HepG2 (cell line): ENCODE measurements around the gene ANKRD31. TPM values are rescaled to one million over a fixed set of nuclear protein-coding genes. Genes with fewer than 3 reads are reported as not detected.

Experiments
- CEBPG ChIP-seq: IDR thresholded peaks from 2 replicates; pipeline ENCODE4 v1.6.1; 2016
- FOSL2 ChIP-seq: sonication (generic); formaldehyde crosslinking; IDR thresholded peaks from 2 replicates; pipeline ENCODE4 v1.4.0; 2020; ENCODE audit warnings: missing genetic modification reagents
- FOXP4 ChIP-seq: sonication (generic); formaldehyde crosslinking; IDR thresholded peaks from 2 replicates; pipeline ENCODE4 v1.4.0; 2020; ENCODE audit warnings: missing genetic modification reagents
- GABPA ChIP-seq, 2 experiments: IDR thresholded peaks; 2 replicates each; pipeline ENCODE4 v1.6.1; 2011 to 2016; ENCODE audit warnings: low read depth in 2 of 2, low read length in 1 of 2, missing biosample characterization in 1 of 2, missing genetic modification characterization in 1 of 2
- GATAD1 ChIP-seq: IDR thresholded peaks from 2 replicates; pipeline ENCODE4 v1.6.1; 2016; ENCODE audit warnings: missing genetic modification reagents, missing compliant biosample characterization
- HMG20B ChIP-seq: conservative IDR thresholded peaks from 2 replicates; pipeline ENCODE4 v1.6.1; 2016; ENCODE audit warnings: missing genetic modification reagents, missing compliant biosample characterization
- HOXA9 ChIP-seq: sonication (generic); formaldehyde crosslinking; IDR thresholded peaks from 2 replicates; pipeline ENCODE4 v1.8.1; 2022; ENCODE audit warnings: missing genetic modification reagents, mild to moderate bottlenecking, moderate library complexity, borderline replicate concordance
- KDM1A ChIP-seq: IDR thresholded peaks from 2 replicates; pipeline ENCODE4 v1.6.1; 2016; ENCODE audit warnings: missing compliant biosample characterization
- MAFK ChIP-seq, 2 experiments: IDR thresholded peaks in 1 of 2; conservative IDR thresholded peaks in 1 of 2; 2 replicates each; pipeline ENCODE4 v1.6.1; 2011; ENCODE audit warnings: improper control_type of control experiment in 2 of 2, low read length in 2 of 2
- NCOA2 ChIP-seq: sonication (generic); formaldehyde crosslinking; IDR thresholded peaks from 2 replicates; pipeline ENCODE4 v1.8.0; 2022; ENCODE audit warnings: inconsistent platforms
- NCOA5 ChIP-seq: sonication (generic); formaldehyde crosslinking; IDR thresholded peaks from 2 replicates; pipeline ENCODE4 v1.4.0; 2020; ENCODE audit warnings: missing genetic modification reagents
- RCOR2 ChIP-seq: IDR thresholded peaks from 2 replicates; pipeline ENCODE4 v1.6.1; 2016; ENCODE audit warnings: missing biosample characterization, missing genetic modification reagents
- SETDB1 ChIP-seq: sonication (generic); formaldehyde crosslinking; IDR thresholded peaks from 2 replicates; pipeline ENCODE4 v1.5.1; 2020; ENCODE audit warnings: missing genetic modification reagents, mild to moderate bottlenecking, borderline replicate concordance
- SMAD3 ChIP-seq: sonication (generic); formaldehyde crosslinking; IDR thresholded peaks from 2 replicates; pipeline ENCODE4 v1.4.0; 2020; ENCODE audit warnings: missing genetic modification reagents
- SRSF1 ChIP-seq: fragments of 200-400 bp; formaldehyde crosslinking; optimal IDR thresholded peaks from 2 replicates; pipeline ENCODE3; 2017; ENCODE audit warnings: mild to moderate bottlenecking, low read depth, low read length, moderate library complexity
- TOPORS ChIP-seq: sonication (generic); formaldehyde crosslinking; IDR thresholded peaks from 2 replicates; pipeline ENCODE4 v1.8.0; 2023; ENCODE audit warnings: mild to moderate bottlenecking, missing genetic modification reagents
- ZBTB38 ChIP-seq: sonication (generic); formaldehyde crosslinking; IDR thresholded peaks from 2 replicates; pipeline ENCODE4 v1.5.1; 2020; ENCODE audit warnings: mild to moderate bottlenecking, missing genetic modification reagents
- ZEB1 ChIP-seq: IDR thresholded peaks from 2 replicates; pipeline ENCODE4 v1.6.1; 2012; ENCODE audit warnings: mild to moderate bottlenecking, low read depth, inconsistent platforms; ENCODE audit not compliant: insufficient replicate concordance
- ZFP41 ChIP-seq: sonication (generic); formaldehyde crosslinking; IDR thresholded peaks from 2 replicates; pipeline ENCODE4 v1.4.0; 2020; ENCODE audit warnings: mild to moderate bottlenecking, missing genetic modification reagents, borderline replicate concordance
- ZKSCAN1 ChIP-seq: fragments of 150-350 bp; IDR thresholded peaks from 2 replicates; pipeline ENCODE4 v1.6.1; 2014; ENCODE audit warnings: low read length
- ZMYM4 ChIP-seq: sonication (generic); formaldehyde crosslinking; IDR thresholded peaks from 2 replicates; pipeline ENCODE4 v1.8.1; 2023; ENCODE audit warnings: mild to moderate bottlenecking, missing genetic modification reagents
- ZNF121 ChIP-seq: sonication (generic); formaldehyde crosslinking; IDR thresholded peaks from 2 replicates; pipeline ENCODE4 v1.5.0; 2020; ENCODE audit warnings: mild to moderate bottlenecking, missing genetic modification reagents
- ZNF44 ChIP-seq: sonication (generic); formaldehyde crosslinking; IDR thresholded peaks from 2 replicates; pipeline ENCODE4 v1.5.1; 2020; ENCODE audit warnings: mild to moderate bottlenecking, missing genetic modification reagents
- ZNF460 ChIP-seq: sonication (generic); formaldehyde crosslinking; IDR thresholded peaks from 2 replicates; pipeline ENCODE4 v1.5.1; 2020; ENCODE audit warnings: missing genetic modification reagents, mild to moderate bottlenecking, borderline replicate concordance
- ZNF614 ChIP-seq: IDR thresholded peaks from 2 replicates; pipeline ENCODE4 v1.6.1; 2018; ENCODE audit warnings: missing biosample characterization, missing genetic modification reagents, inconsistent platforms, borderline replicate concordance
- ZNF678 ChIP-seq: sonication (generic); formaldehyde crosslinking; IDR thresholded peaks from 2 replicates; pipeline ENCODE4 v1.4.0; 2020; ENCODE audit warnings: mild to moderate bottlenecking, missing genetic modification reagents
- ZNF687 ChIP-seq: sonication (generic); formaldehyde crosslinking; IDR thresholded peaks from 2 replicates; pipeline ENCODE4 v1.5.1; 2020; ENCODE audit warnings: mild to moderate bottlenecking, missing genetic modification reagents, moderate library complexity
- polyA plus RNA-seq, 8 experiments: library from polyadenylated mRNA; depleted of rRNA in 3 of 8; stranded (reverse) in 7 of 8; unstranded in 1 of 8; fragments of >200 nt; fragmentation: Illumina TruSeq in 4 of 8; extraction: Trizol in 4 of 8; gene quantifications; 2 replicates each; pipeline versions ENCODE4 v1.2.1 to v1.2.3, GENCODE V29; 2011 to 2016; ENCODE audit warnings: low read depth in 4 of 8, missing spikeins in 1 of 8, mixed read lengths in 1 of 8; ENCODE audit not compliant: insufficient read depth in 1 of 8
- total RNA-seq, 5 experiments: library from RNA; depleted of rRNA; stranded (reverse); fragments of >200 nt; fragmentation: Illumina TruSeq; extraction: Trizol; gene quantifications; 2 replicates each; pipeline ENCODE4 v1.2.3, GENCODE V29; 2016; ENCODE audit warnings: low read depth in 1 of 5

ANKRD31 gene
- total and polyA plus RNA-seq, 2 of the 13 experiments (the other 11 are each of a cell fraction or from before 2014, with no cell fraction given): 0.01 to 0.09 TPM

GRCh38 chr5:75020016-75020656 is 216.5 kb downstream of the ANKRD31 start (continued):
- TF ChIP-seq ZNF678 (CRISPR knock-in tag): no peak
- TF ChIP-seq ZMYM4 (CRISPR knock-in tag): peak; percentile 80
- TF ChIP-seq GABPA (IDR thresholded peaks at IDR 0.05; ENCODE audit: low read depth, low read length): no peak
- TF ChIP-seq GABPA (CRISPR knock-in tag; IDR thresholded peaks at IDR 0.05; ENCODE audit: low read depth): no peak
- no peak for TF ChIP-seq NCOA5 (CRISPR knock-in tag)
- TF ChIP-seq KDM1A (CRISPR knock-in tag): peak; percentile 71
- no peak for TF ChIP-seq ZFP41 (CRISPR knock-in tag)
- peak; percentile 31; the same call in 1 of the 2 replicates for TF ChIP-seq CEBPG (CRISPR knock-in tag)
- no peak for TF ChIP-seq TOPORS (CRISPR knock-in tag)
- TF ChIP-seq ZKSCAN1: no peak
- TF ChIP-seq ZEB1: no peak
- no peak for TF ChIP-seq HMG20B (CRISPR knock-in tag)
- TF ChIP-seq SRSF1: no peak
- TF ChIP-seq SETDB1: 0 out of 2 replicates have a peak, but pooled peaks have one; percentile 78
- no peak for TF ChIP-seq ZNF460 (CRISPR knock-in tag)
- peak; percentile 87 for TF ChIP-seq FOSL2 (CRISPR knock-in tag)
- no peak for TF ChIP-seq ZNF121 (CRISPR knock-in tag)
- peak; percentile 84 for TF ChIP-seq RCOR2
- no peak for TF ChIP-seq HOXA9 (CRISPR knock-in tag)
- 0 out of 2 replicates have a peak, but pooled peaks have one; percentile 10 for TF ChIP-seq GATAD1
- peak; percentile 45; the same call in 1 of the 2 replicates for TF ChIP-seq ZBTB38 (CRISPR knock-in tag)
- peak; percentile 69 for TF ChIP-seq NCOA2 (CRISPR knock-in tag)
- peak; percentile 89 for TF ChIP-seq ZNF687 (CRISPR knock-in tag)
- peak; percentile 55; the same call in 1 of the 2 replicates for TF ChIP-seq ZNF614
- TF ChIP-seq SMAD3: peak; percentile 31; the same call in 1 of the 2 replicates
- peak; percentile 20; the same call in 1 of the 2 replicates for TF ChIP-seq FOXP4 (CRISPR knock-in tag)
- TF ChIP-seq ZNF44 (CRISPR knock-in tag): no peak
- TF ChIP-seq MAFK (conservative IDR thresholded peaks at IDR 0.05 in 1 of 2, IDR thresholded peaks at IDR 0.05 in 1 of 2; ENCODE audit: low read length in 2 of 2): peak; percentile 44; a peak in 2 of 4 replicates
